OCI-LY1 (cell line): Measurements from ENCODE around the gene ZC3H15.

Experiments used
- CTCF ChIP-seq: fragments of 200-600 bp; sonication (generic), shearing (Covaris generic); IDR thresholded peaks from 2 replicates; pipeline ENCODE4 v1.5.1; 2017; ENCODE audit warnings: mild to moderate bottlenecking, antibody characterized with exemption, low read length, moderate library complexity, mixed read lengths
- EZH2 ChIP-seq: fragments of 200-600 bp; sonication (generic), shearing (Covaris generic); IDR thresholded peaks from 2 replicates; pipeline ENCODE4 v1.8.0; 2017; ENCODE audit warnings: borderline replicate concordance, mixed run types, mild to moderate bottlenecking, antibody characterized with exemption, low read length, moderate library complexity, mixed read lengths

- no peak for TF ChIP-seq CTCF
- no peak for TF ChIP-seq EZH2
These were observed 46.8 kb downstream of the ZC3H15 start for GRCh38 chr2:186532891-186533290.
